GM10248 (cell line): ENCODE measurements around the gene WNT3.
"Not testable (repeated sequence)": the region's sequence is repeated elsewhere in the genome, so short reads cannot be mapped to it uniquely, and the experiment has no call there.

Source experiments
- CTCF ChIA-PET: fragments of 300-600 bp; sonication (Branson Sonifier 250); formaldehyde crosslinking; extraction: SDS; loops from one replicate; lab custom pipeline; 2021; ENCODE audit warnings: antibody characterized with exemption; lab: Yijun Ruan, JAX
- POLR2A ChIA-PET: fragments of 350-650 bp; sonication (Branson Sonifier 250); formaldehyde crosslinking; extraction: SDS; loops from one replicate; lab custom pipeline; 2020; ENCODE audit warnings: antibody characterized with exemption; lab: Yijun Ruan, JAX
- DNase-seq: peaks from one replicate; pipeline ENCODE4 v3.0.0; 2012; ENCODE audit errors: extremely low spot score
- CTCF ChIP-seq: IDR thresholded peaks from 2 replicates; pipeline ENCODE4 v1.5.1; 2012; ENCODE audit warnings: mild to moderate bottlenecking, low read depth; ENCODE audit errors: extremely low read depth, missing control alignments, control extremely low read depth

WNT3 gene

GRCh38 chr17:46769531-46770438, 48.7 kb downstream of the WNT3 start:
- peak; percentile 32 for DNase-seq
- no peak for TF ChIP-seq CTCF
- CTCF ChIA-PET = no interaction called here
- POLR2A ChIA-PET = no interaction called here

- POLR2A ChIA-PET, CTCF ChIA-PET, DNase-seq: not testable (repeated sequence)
These were observed 49.6 kb downstream of the WNT3 start for GRCh38 chr17:46768896-46769295.

GRCh38 chr17:46768540-46768870, 50.0 kb downstream of the WNT3 start:
- POLR2A ChIA-PET = no interaction called here
- CTCF ChIA-PET = interaction anchor here (1.5 kb wide), 1 partner anchor 15 kb away, joined by 4 read pairs; no protein-coding TSS in a partner anchor

GRCh38 chr17:46766493-46767491, 51.7 kb downstream of the WNT3 start:
- no peak for TF ChIP-seq CTCF
- CTCF ChIA-PET = interaction anchor here (0.8 to 1.5 kb wide), 3 partner anchors 11 to 69 kb away, joined by 3 to 4 read pairs (median 3); no protein-coding TSS in a partner anchor
- DNase-seq = no peak
- POLR2A ChIA-PET = no interaction called here

More at GRCh38 chr17:46768540-46768870, 50.0 kb downstream of the WNT3 start:
- DNase-seq = no peak
- TF ChIP-seq CTCF = no peak

- POLR2A ChIA-PET = no interaction called here
- CTCF ChIA-PET = interaction anchor here (1.1 to 1.6 kb wide), 2 partner anchors 8 to 10 kb away, joined by 3 to 4 read pairs; no protein-coding TSS in a partner anchor
- peak; percentile 13 for DNase-seq
- no peak for TF ChIP-seq CTCF
These were observed 53.0 kb downstream of the WNT3 start for GRCh38 chr17:46765453-46765852.

- no peak for TF ChIP-seq CTCF
- ChIA-PET CTCF (interaction anchor here (1.1 to 1.6 kb wide), 2 partner anchors 9 to 11 kb away, joined by 3 to 4 read pairs; no protein-coding TSS in a partner anchor), POLR2A (no interaction called here)
- no peak for DNase-seq
These were observed 53.6 kb downstream of the WNT3 start for GRCh38 chr17:46764709-46765401.
